Vagina (tissue), 2 donors: ENCODE results near the gene CLEC7A. TPM values are rescaled to one million over a fixed set of nuclear protein-coding genes. Genes with fewer than 3 reads are reported as not detected.

Experiments
- DNase-seq, 2 donors: peaks; one replicate each; pipeline ENCODE4 v3.0.0-alpha.2; 2017; ENCODE audit errors: extremely low spot score in 2 of 2
- H3K27ac ChIP-seq: fragments of 200-600 bp; sonication (generic); one replicate; pipeline ENCODE4 v1.5.1; 2019
- H3K27me3 ChIP-seq: fragments of 200-600 bp; sonication (generic); one replicate; pipeline ENCODE4 v1.5.1; 2019
- H3K36me3 ChIP-seq, 2 donors: fragments of 200-600 bp; sonication (generic); one replicate each; pipeline ENCODE4 v1.5.1; 2017 to 2019
- H3K4me1 ChIP-seq: fragments of 200-600 bp; sonication (generic); one replicate; pipeline ENCODE4 v1.5.1; 2019
- H3K4me3 ChIP-seq, 2 donors: fragments of 200-600 bp; sonication (generic); 1 replicate in 1 of 2; 2 replicates in 1 of 2; pipeline ENCODE4 v1.5.1; 2016 to 2019
- H3K9me3 ChIP-seq: fragments of 200-600 bp; sonication (generic); one replicate; pipeline ENCODE4 v1.5.1; 2019
- POLR2A ChIP-seq, 2 donors: fragments of 450-650 bp; IDR thresholded peaks; one replicate each; pipeline ENCODE4 v1.6.1; 2017; ENCODE audit warnings: antibody characterized with exemption in 2 of 2, mild to moderate bottlenecking in 2 of 2, moderate library complexity in 2 of 2
- POLR2AphosphoS5 ChIP-seq, 2 donors: sonication (generic); formaldehyde crosslinking; IDR thresholded peaks; one replicate each; pipeline ENCODE4 v1.9.0; 2017; ENCODE audit warnings: antibody characterized with exemption in 2 of 2, mild to moderate bottlenecking in 2 of 2, low read depth in 1 of 2; ENCODE audit not compliant: insufficient read depth in 1 of 2
- intact Hi-C: fragments of 100-400 bp; cut with DNase I; formaldehyde crosslinking; loops from one replicate; pipeline ENCODE4 v1.15.1; 2023
- total RNA-seq: library from RNA; depleted of rRNA; stranded (reverse); fragments of >200 nt; gene quantifications from one replicate; pipeline ENCODE4 v1.2.3, GENCODE V29; 2016
- TF ChIP-seq, protein P1 (sequence below), 3 experiments: fragments of 450-650 bp in 2 of 3; fragments of 200-600 bp in 1 of 3; sonication (generic) in 1 of 3; IDR thresholded peaks; one replicate each; pipeline ENCODE4 v1.5.1; 2017 to 2019; ENCODE audit warnings: antibody characterized with exemption in 3 of 3, mild to moderate bottlenecking in 2 of 3, moderate library complexity in 2 of 3

Gene CLEC7A
- total RNA-seq, 1 donor from 2014 or later, result 7.9 TPM

GRCh38 chr12:10171973-10172728, 42.2 kb upstream of the CLEC7A start, which contains the start of gene OLR1:
OLR1 (minus strand) TSS chr12:10172132; CDS start chr12:10172077, 55 bp downstream.
- H3K36me3 ChIP-seq, result no peaks in the 10 kb centered on the region
- intact Hi-C loops, result no loop called here
- H3K27me3 ChIP-seq, result no peaks in the 10 kb centered on the region
- DNase-seq, result no peak
- TF ChIP-seq, protein P1, sequence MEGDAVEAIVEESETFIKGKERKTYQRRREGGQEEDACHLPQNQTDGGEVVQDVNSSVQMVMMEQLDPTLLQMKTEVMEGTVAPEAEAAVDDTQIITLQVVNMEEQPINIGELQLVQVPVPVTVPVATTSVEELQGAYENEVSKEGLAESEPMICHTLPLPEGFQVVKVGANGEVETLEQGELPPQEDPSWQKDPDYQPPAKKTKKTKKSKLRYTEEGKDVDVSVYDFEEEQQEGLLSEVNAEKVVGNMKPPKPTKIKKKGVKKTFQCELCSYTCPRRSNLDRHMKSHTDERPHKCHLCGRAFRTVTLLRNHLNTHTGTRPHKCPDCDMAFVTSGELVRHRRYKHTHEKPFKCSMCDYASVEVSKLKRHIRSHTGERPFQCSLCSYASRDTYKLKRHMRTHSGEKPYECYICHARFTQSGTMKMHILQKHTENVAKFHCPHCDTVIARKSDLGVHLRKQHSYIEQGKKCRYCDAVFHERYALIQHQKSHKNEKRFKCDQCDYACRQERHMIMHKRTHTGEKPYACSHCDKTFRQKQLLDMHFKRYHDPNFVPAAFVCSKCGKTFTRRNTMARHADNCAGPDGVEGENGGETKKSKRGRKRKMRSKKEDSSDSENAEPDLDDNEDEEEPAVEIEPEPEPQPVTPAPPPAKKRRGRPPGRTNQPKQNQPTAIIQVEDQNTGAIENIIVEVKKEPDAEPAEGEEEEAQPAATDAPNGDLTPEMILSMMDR (IDR thresholded peaks at IDR 0.05), result no peak
- TF ChIP-seq POLR2A (IDR thresholded peaks at IDR 0.05) (no peak), POLR2AphosphoS5 (IDR thresholded peaks at IDR 0.05; ENCODE audit: insufficient read depth in 1 of 2, low read depth in 1 of 2) (no peak)
- H3K4me1 ChIP-seq, result no peaks in the 10 kb centered on the region
- H3K27ac ChIP-seq, result no peak within 1 kb of the TSS
- no peak within 1 kb of the TSS for H3K4me3 ChIP-seq
- no peaks in the 10 kb centered on the region for H3K9me3 ChIP-seq

GRCh38 chr12:10170216-10170615, 40.2 kb upstream of the CLEC7A start:
- no peak for TF ChIP-seq POLR2AphosphoS5 (IDR thresholded peaks at IDR 0.05; ENCODE audit: insufficient read depth in 1 of 2, low read depth in 1 of 2)
- TF ChIP-seq, protein P1 (IDR thresholded peaks at IDR 0.05), result no peak
- no peak for TF ChIP-seq POLR2A (IDR thresholded peaks at IDR 0.05)
- no peak for DNase-seq
- Histone ChIP-seq H3K27ac (no peak overlapping the region), H3K36me3 (no peaks in the 10 kb centered on the region), H3K9me3 (no peaks in the 10 kb centered on the region), H3K4me3 (no peak overlapping the region), H3K4me1 (no peaks in the 10 kb centered on the region), H3K27me3 (no peaks in the 10 kb centered on the region)
- intact Hi-C loops, result no loop called here

DNA sequence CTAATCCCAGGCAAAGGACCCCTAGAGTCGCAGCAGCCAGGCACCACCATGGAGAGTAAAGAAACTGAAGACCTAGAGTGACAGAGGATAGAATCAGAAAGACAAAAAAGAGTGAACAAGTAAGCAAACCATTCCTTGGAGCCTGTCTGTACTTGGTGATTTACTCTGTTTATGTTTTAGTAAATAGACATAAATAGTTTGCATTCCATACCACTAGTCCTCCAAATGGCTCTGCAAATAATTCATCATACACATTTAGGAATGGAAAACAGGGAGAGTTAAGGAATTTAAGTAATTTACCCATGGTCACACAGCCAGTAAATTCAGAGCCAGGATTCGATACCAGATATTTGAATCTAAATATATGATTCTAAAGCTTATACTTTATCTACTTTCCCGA, 39.1 kb upstream of the CLEC7A start:
- TF ChIP-seq POLR2A (IDR thresholded peaks at IDR 0.05) (no peak), POLR2AphosphoS5 (IDR thresholded peaks at IDR 0.05; ENCODE audit: insufficient read depth in 1 of 2, low read depth in 1 of 2) (no peak)
- TF ChIP-seq, protein P1 (IDR thresholded peaks at IDR 0.05), result no peak
- H3K36me3 ChIP-seq, result no peaks in the 10 kb centered on the region
- H3K27me3 ChIP-seq, result no peaks in the 10 kb centered on the region
- no peaks in the 10 kb centered on the region for H3K9me3 ChIP-seq
- intact Hi-C loops, result no loop called here
- H3K4me3 ChIP-seq, result no peak overlapping the region
- no peaks in the 10 kb centered on the region for H3K4me1 ChIP-seq
- DNase-seq, result no peak
- H3K27ac ChIP-seq, result no peak overlapping the region

- intact Hi-C loops, result no loop called here
- H3K4me1 ChIP-seq, result no peaks in the 10 kb centered on the region
- H3K27me3 ChIP-seq, result no peaks in the 10 kb centered on the region
- no peak overlapping the region for H3K4me3 ChIP-seq
- DNase-seq, result no peak
- TF ChIP-seq POLR2A (IDR thresholded peaks at IDR 0.05) (no peak), POLR2AphosphoS5 (IDR thresholded peaks at IDR 0.05; ENCODE audit: insufficient read depth in 1 of 2, low read depth in 1 of 2) (no peak)
- TF ChIP-seq, protein P1 (IDR thresholded peaks at IDR 0.05), result no peak
- H3K27ac ChIP-seq, result no peak overlapping the region
- H3K9me3 ChIP-seq, result no peaks in the 10 kb centered on the region
- H3K36me3 ChIP-seq, result no peaks in the 10 kb centered on the region
Measured at GRCh38 chr12:10167599-10167998, 37.6 kb upstream of the CLEC7A start.

GRCh38 chr12:10165421-10165820, 35.4 kb upstream of the CLEC7A start:
- H3K9me3 ChIP-seq, result no peaks in the 10 kb centered on the region
- no peaks in the 10 kb centered on the region for H3K4me1 ChIP-seq
- intact Hi-C loops, result no loop called here
- DNase-seq, result no peak
- H3K27ac ChIP-seq, result no peak overlapping the region
- no peaks in the 10 kb centered on the region for H3K27me3 ChIP-seq
- H3K36me3 ChIP-seq, result no peaks in the 10 kb centered on the region
- TF ChIP-seq POLR2A (IDR thresholded peaks at IDR 0.05) (no peak), POLR2AphosphoS5 (IDR thresholded peaks at IDR 0.05; ENCODE audit: insufficient read depth in 1 of 2, low read depth in 1 of 2) (no peak)
- TF ChIP-seq, protein P1 (IDR thresholded peaks at IDR 0.05), result no peak
- no peak overlapping the region for H3K4me3 ChIP-seq
